GM23338 (cell line): ENCODE results near the gene OTUD3. TPM values are rescaled to one million over a fixed set of nuclear protein-coding genes. Genes with fewer than 3 reads are reported as not detected.

Experiments used
- ATAC-seq: fragments of 200-7000 bp; cut with Tn5 transposase; 3 replicates; pipeline ENCODE4 v1.9.1; 2020
- DNase-seq: peaks from one replicate; pipeline ENCODE4 v3.0.0-alpha.2; 2015; ENCODE audit warnings: low spot score
- H2AFZ ChIP-seq: fragments of 200-600 bp; sonication (generic); 2 replicates; pipeline ENCODE4 v1.8.0; 2016; ENCODE audit warnings: antibody characterized with exemption, mild to moderate bottlenecking, moderate library complexity
- H3F3A ChIP-seq: fragments of 200-600 bp; sonication (generic); replicated peaks from 2 replicates; pipeline ENCODE4 v1.8.0; 2017; ENCODE audit warnings: antibody characterized with exemption, mixed run types, low read depth
- H3K27ac ChIP-seq: fragments of 200-600 bp; sonication (generic); 2 replicates; pipeline ENCODE4 v1.6.1; 2016; ENCODE audit warnings: low read depth
- H3K27me3 ChIP-seq: fragments of 200-600 bp; sonication (generic); 2 replicates; pipeline ENCODE4 v1.8.0; 2016; ENCODE audit warnings: mild to moderate bottlenecking, mixed run types, moderate library complexity; ENCODE audit not compliant: insufficient read depth
- H3K36me3 ChIP-seq: fragments of 200-600 bp; sonication (generic); 2 replicates; pipeline ENCODE4 v1.8.0; 2016; ENCODE audit warnings: mild to moderate bottlenecking; ENCODE audit not compliant: insufficient read depth
- H3K4me1 ChIP-seq: fragments of 200-600 bp; sonication (generic); 2 replicates; pipeline ENCODE4 v1.8.0; 2016; ENCODE audit warnings: mild to moderate bottlenecking, moderate library complexity; ENCODE audit not compliant: insufficient read depth
- H3K4me2 ChIP-seq: fragments of 200-600 bp; sonication (generic); 2 replicates; pipeline ENCODE4 v1.7.1; 2017; ENCODE audit warnings: mixed run types
- H3K4me3 ChIP-seq: fragments of 200-600 bp; sonication (generic); 2 replicates; pipeline ENCODE4 v1.6.1; 2016; ENCODE audit warnings: mixed run types
- H3K79me2 ChIP-seq: fragments of 200-600 bp; sonication (generic); replicated peaks from 2 replicates; pipeline ENCODE4 v1.8.0; 2017; ENCODE audit warnings: mild to moderate bottlenecking; ENCODE audit not compliant: insufficient read depth
- H3K9me2 ChIP-seq: fragments of 200-600 bp; sonication (generic); 2 replicates; pipeline ENCODE4 v1.8.0; 2017; ENCODE audit not compliant: insufficient read depth
- H4K20me1 ChIP-seq: fragments of 200-600 bp; sonication (generic); replicated peaks from 2 replicates; pipeline ENCODE4 v1.8.0; 2017; ENCODE audit warnings: mild to moderate bottlenecking; ENCODE audit not compliant: insufficient read depth
- H3K27ac Mint-ChIP-seq: 2 replicates; pipeline ENCODE4 v1.8.0; 2020; ENCODE audit warnings: inconsistent platforms, mild to moderate bottlenecking, moderate library complexity, mixed read lengths
- H3K27me3 Mint-ChIP-seq: 3 replicates; pipeline ENCODE4 v1.8.0; 2022; ENCODE audit warnings: low read depth, mild to moderate bottlenecking, moderate library complexity, mixed read lengths, inconsistent platforms; ENCODE audit not compliant: insufficient read depth, poor library complexity
- H3K36me3 Mint-ChIP-seq: 3 replicates; pipeline ENCODE4 v1.8.0; 2021; ENCODE audit warnings: low read depth, mild to moderate bottlenecking, inconsistent platforms, moderate library complexity, mixed read lengths
- H3K4me1 Mint-ChIP-seq: 3 replicates; pipeline ENCODE4 v1.8.0; 2020; ENCODE audit warnings: mild to moderate bottlenecking, inconsistent platforms, mixed read lengths
- H3K4me3 Mint-ChIP-seq: 3 replicates; pipeline ENCODE4 v1.8.0; 2021; ENCODE audit warnings: moderate library complexity, mild to moderate bottlenecking, inconsistent platforms, mixed read lengths
- H3K9me3 Mint-ChIP-seq: 3 replicates; pipeline ENCODE4 v1.8.0; 2020; ENCODE audit warnings: moderate library complexity, mild to moderate bottlenecking, inconsistent platforms, mixed read lengths
- CREB1 ChIP-seq: fragments of 250-450 bp; sonication (Bioruptor Pico); IDR thresholded peaks from 2 replicates; pipeline ENCODE4 v1.5.0; 2020; ENCODE audit warnings: low read depth, mild to moderate bottlenecking, moderate library complexity
- ETS1 ChIP-seq: IDR thresholded peaks from 2 replicates; pipeline ENCODE4 v1.6.1; 2016; ENCODE audit warnings: antibody characterized with exemption
- EZH2 ChIP-seq: fragments of 200-600 bp; sonication (generic); IDR thresholded peaks from one replicate; pipeline ENCODE4 v1.8.0; 2017; ENCODE audit warnings: antibody characterized with exemption, mild to moderate bottlenecking, low read depth; ENCODE audit not compliant: unreplicated experiment
- EZH2phosphoT487 ChIP-seq: fragments of 200-600 bp; sonication (generic); IDR thresholded peaks from one replicate; pipeline ENCODE4 v1.8.1; 2018; ENCODE audit warnings: antibody characterized with exemption; ENCODE audit not compliant: unreplicated experiment
- JUNB ChIP-seq: IDR thresholded peaks from one replicate; pipeline ENCODE4 v1.6.1; 2016; ENCODE audit warnings: antibody characterized with exemption; ENCODE audit not compliant: unreplicated experiment
- NANOG ChIP-seq: IDR thresholded peaks from 2 replicates; pipeline ENCODE4 v1.6.1; 2016; ENCODE audit warnings: antibody characterized with exemption, borderline replicate concordance
- POLR2AphosphoS5 ChIP-seq: IDR thresholded peaks from 2 replicates; pipeline ENCODE4 v1.6.1; 2016; ENCODE audit warnings: antibody characterized with exemption, low read depth
- REST ChIP-seq: IDR thresholded peaks from one replicate; pipeline ENCODE4 v1.6.1; 2018; ENCODE audit warnings: antibody characterized with exemption; ENCODE audit not compliant: unreplicated experiment
- STAT1 ChIP-seq: IDR thresholded peaks from one replicate; pipeline ENCODE4 v1.6.1; 2016; ENCODE audit warnings: antibody characterized with exemption; ENCODE audit not compliant: unreplicated experiment
- ZNF114 ChIP-seq: fragments of 250-450 bp; sonication (Bioruptor Pico); IDR thresholded peaks from 2 replicates; pipeline ENCODE4 v1.5.0; 2020; ENCODE audit warnings: mild to moderate bottlenecking, moderate library complexity
- ZNF331 ChIP-seq: fragments of 250-450 bp; sonication (Bioruptor Pico); IDR thresholded peaks from 2 replicates; pipeline ENCODE4 v1.5.0; 2020; ENCODE audit warnings: low read depth, mild to moderate bottlenecking, moderate library complexity
- polyA plus RNA-seq: library from polyadenylated mRNA; unstranded; fragments of >200 nt; fragmentation: Nextera tagmentation; extraction: Ambion mirVana; gene quantifications from 2 replicates; pipeline ENCODE4 v1.2.1, GENCODE V29; 2016
- total RNA-seq: library from RNA; depleted of rRNA; stranded (reverse); fragments of >200 nt; shearing (Covaris generic); gene quantifications from 2 replicates; pipeline ENCODE4 v1.2.3, GENCODE V29; 2014
- TF ChIP-seq, protein P1 (sequence below), 2 experiments: fragments of 200-600 bp in 1 of 2; sonication (generic) in 1 of 2; conservative IDR thresholded peaks; 2 replicates each; pipeline versions ENCODE4 v1.5.1 to v1.6.1; 2016 to 2017; ENCODE audit warnings: antibody characterized with exemption in 2 of 2, low read depth in 2 of 2, mild to moderate bottlenecking in 2 of 2, moderate library complexity in 1 of 2
- TF ChIP-seq, protein P2 (sequence below): fragments of 250-450 bp; sonication (Bioruptor Pico); IDR thresholded peaks from 2 replicates; pipeline ENCODE4 v1.5.0; 2020; ENCODE audit warnings: mild to moderate bottlenecking, moderate library complexity

OTUD3 gene
- total and polyA plus RNA-seq, 2 experiments from 2014 or later = 3.0 to 12.9 TPM

GRCh38 chr1:19942657-19943056 is 60.5 kb downstream of the OTUD3 start:
- Mint-ChIP-seq H3K27ac (no peak overlapping the region), H3K27me3 (peaks cover 3% of the 10 kb centered on the region), H3K4me1 (no peaks in the 10 kb centered on the region; the same call in 2 of the 3 replicates), H3K36me3 (no peaks in the 10 kb centered on the region), H3K4me3 (no peak overlapping the region), H3K9me3 (0 out of 3 replicates have a peak, but pooled peaks cover 3% of the 10 kb centered on the region)
- DNase-seq = no peak
- no peaks in the 10 kb centered on the region for H3K36me3 ChIP-seq
- no peak overlapping the region for H2AFZ ChIP-seq
- H3K79me2 ChIP-seq = no peaks in the 10 kb centered on the region
- H3K4me3 ChIP-seq = no peak overlapping the region
- no peak overlapping the region for H3K4me2 ChIP-seq
- H3F3A ChIP-seq = no peaks in the 10 kb centered on the region
- H3K27me3 ChIP-seq = no peaks in the 10 kb centered on the region
- no peaks in the 10 kb centered on the region for H4K20me1 ChIP-seq
- H3K9me2 ChIP-seq = peaks cover 3% of the 10 kb centered on the region
- TF ChIP-seq ETS1 (no peak), NANOG (no peak), ZNF114 (no peak), EZH2phosphoT487 (no peak), REST (no peak), STAT1 (no peak), EZH2 (no peak), CREB1 (no peak), ZNF331 (CRISPR knock-in tag) (no peak), POLR2AphosphoS5 (no peak), JUNB (no peak)
- TF ChIP-seq, protein P1, sequence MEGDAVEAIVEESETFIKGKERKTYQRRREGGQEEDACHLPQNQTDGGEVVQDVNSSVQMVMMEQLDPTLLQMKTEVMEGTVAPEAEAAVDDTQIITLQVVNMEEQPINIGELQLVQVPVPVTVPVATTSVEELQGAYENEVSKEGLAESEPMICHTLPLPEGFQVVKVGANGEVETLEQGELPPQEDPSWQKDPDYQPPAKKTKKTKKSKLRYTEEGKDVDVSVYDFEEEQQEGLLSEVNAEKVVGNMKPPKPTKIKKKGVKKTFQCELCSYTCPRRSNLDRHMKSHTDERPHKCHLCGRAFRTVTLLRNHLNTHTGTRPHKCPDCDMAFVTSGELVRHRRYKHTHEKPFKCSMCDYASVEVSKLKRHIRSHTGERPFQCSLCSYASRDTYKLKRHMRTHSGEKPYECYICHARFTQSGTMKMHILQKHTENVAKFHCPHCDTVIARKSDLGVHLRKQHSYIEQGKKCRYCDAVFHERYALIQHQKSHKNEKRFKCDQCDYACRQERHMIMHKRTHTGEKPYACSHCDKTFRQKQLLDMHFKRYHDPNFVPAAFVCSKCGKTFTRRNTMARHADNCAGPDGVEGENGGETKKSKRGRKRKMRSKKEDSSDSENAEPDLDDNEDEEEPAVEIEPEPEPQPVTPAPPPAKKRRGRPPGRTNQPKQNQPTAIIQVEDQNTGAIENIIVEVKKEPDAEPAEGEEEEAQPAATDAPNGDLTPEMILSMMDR (conservative IDR thresholded peaks at IDR 0.05; ENCODE audit: low read depth in 2 of 2) = no peak
- TF ChIP-seq, protein P2, sequence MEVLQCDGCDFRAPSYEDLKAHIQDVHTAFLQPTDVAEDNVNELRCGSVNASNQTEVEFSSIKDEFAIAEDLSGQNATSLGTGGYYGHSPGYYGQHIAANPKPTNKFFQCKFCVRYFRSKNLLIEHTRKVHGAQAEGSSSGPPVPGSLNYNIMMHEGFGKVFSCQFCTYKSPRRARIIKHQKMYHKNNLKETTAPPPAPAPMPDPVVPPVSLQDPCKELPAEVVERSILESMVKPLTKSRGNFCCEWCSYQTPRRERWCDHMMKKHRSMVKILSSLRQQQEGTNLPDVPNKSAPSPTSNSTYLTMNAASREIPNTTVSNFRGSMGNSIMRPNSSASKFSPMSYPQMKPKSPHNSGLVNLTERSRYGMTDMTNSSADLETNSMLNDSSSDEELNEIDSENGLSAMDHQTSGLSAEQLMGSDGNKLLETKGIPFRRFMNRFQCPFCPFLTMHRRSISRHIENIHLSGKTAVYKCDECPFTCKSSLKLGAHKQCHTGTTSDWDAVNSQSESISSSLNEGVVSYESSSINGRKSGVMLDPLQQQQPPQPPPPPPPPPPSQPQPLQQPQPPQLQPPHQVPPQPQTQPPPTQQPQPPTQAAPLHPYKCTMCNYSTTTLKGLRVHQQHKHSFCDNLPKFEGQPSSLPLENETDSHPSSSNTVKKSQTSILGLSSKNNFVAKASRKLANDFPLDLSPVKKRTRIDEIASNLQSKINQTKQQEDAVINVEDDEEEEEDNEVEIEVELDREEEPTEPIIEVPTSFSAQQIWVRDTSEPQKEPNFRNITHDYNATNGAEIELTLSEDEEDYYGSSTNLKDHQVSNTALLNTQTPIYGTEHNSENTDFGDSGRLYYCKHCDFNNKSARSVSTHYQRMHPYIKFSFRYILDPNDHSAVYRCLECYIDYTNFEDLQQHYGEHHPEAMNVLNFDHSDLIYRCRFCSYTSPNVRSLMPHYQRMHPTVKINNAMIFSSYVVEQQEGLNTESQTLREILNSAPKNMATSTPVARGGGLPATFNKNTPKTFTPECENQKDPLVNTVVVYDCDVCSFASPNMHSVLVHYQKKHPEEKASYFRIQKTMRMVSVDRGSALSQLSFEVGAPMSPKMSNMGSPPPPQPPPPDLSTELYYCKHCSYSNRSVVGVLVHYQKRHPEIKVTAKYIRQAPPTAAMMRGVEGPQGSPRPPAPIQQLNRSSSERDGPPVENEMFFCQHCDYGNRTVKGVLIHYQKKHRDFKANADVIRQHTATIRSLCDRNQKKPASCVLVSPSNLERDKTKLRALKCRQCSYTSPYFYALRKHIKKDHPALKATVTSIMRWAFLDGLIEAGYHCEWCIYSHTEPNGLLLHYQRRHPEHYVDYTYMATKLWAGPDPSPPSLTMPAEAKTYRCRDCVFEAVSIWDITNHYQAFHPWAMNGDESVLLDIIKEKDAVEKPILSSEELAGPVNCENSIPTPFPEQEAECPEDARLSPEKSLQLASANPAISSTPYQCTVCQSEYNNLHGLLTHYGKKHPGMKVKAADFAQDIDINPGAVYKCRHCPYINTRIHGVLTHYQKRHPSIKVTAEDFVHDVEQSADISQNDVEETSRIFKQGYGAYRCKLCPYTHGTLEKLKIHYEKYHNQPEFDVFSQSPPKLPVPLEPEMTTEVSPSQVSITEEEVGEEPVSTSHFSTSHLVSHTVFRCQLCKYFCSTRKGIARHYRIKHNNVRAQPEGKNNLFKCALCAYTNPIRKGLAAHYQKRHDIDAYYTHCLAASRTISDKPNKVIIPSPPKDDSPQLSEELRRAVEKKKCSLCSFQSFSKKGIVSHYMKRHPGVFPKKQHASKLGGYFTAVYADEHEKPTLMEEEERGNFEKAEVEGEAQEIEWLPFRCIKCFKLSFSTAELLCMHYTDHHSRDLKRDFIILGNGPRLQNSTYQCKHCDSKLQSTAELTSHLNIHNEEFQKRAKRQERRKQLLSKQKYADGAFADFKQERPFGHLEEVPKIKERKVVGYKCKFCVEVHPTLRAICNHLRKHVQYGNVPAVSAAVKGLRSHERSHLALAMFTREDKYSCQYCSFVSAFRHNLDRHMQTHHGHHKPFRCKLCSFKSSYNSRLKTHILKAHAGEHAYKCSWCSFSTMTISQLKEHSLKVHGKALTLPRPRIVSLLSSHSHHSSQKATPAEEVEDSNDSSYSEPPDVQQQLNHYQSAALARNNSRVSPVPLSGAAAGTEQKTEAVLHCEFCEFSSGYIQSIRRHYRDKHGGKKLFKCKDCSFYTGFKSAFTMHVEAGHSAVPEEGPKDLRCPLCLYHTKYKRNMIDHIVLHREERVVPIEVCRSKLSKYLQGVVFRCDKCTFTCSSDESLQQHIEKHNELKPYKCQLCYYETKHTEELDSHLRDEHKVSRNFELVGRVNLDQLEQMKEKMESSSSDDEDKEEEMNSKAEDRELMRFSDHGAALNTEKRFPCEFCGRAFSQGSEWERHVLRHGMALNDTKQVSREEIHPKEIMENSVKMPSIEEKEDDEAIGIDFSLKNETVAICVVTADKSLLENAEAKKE = no peak
- H3K27ac ChIP-seq = no peak overlapping the region
- no peaks in the 10 kb centered on the region for H3K4me1 ChIP-seq
- no peak for ATAC-seq
